Spinal cord (tissue), 10 donors: ENCODE data around the gene JAKMIP1. TPM values are rescaled to one million over a fixed set of nuclear protein-coding genes. Genes with fewer than 3 reads are reported as not detected.
A peak's percentile ranks its signal among the peaks of the same experiment; 100 is the strongest.

Source experiments
- DNase-seq, 6 donors: peaks; one replicate each; pipeline versions ENCODE4 v3.0.0 to v3.0.0-alpha.2; 2013 to 2015; ENCODE audit warnings: low spot score in 6 of 6, low read depth in 4 of 6
- H3K27ac ChIP-seq: one replicate; pipeline ENCODE4 v1.5.1; 2013; ENCODE audit warnings: low read depth, low read length, control low read depth
- H3K27me3 ChIP-seq: one replicate; pipeline ENCODE4 v1.6.1; 2013; ENCODE audit warnings: low read length; ENCODE audit not compliant: control insufficient read depth, insufficient read depth
- H3K36me3 ChIP-seq: one replicate; pipeline ENCODE4 v1.6.1; 2013; ENCODE audit warnings: low read length; ENCODE audit not compliant: control insufficient read depth, insufficient read depth
- H3K4me1 ChIP-seq: one replicate; pipeline ENCODE4 v1.6.1; 2013; ENCODE audit warnings: low read length; ENCODE audit not compliant: control insufficient read depth, insufficient read depth
- H3K4me3 ChIP-seq: one replicate; pipeline ENCODE4 v1.5.1; 2013; ENCODE audit warnings: low read depth, low read length, control low read depth
- H3K9me3 ChIP-seq: one replicate; pipeline ENCODE4 v1.6.1; 2013; ENCODE audit warnings: low read length; ENCODE audit not compliant: control insufficient read depth, insufficient read depth
- WGBS: methylation state at CpG from one replicate; pipeline ENCODE4 v1.1.5; 2013; ENCODE audit warnings: missing lambda C conversion rate; ENCODE audit not compliant: insufficient coverage; 5-methylcytosine and 5-hydroxymethylcytosine counted together
- polyA plus RNA-seq, 2 donors: library from polyadenylated mRNA; unstranded; fragments of 120-200 nt; gene quantifications; one replicate each; pipeline ENCODE4 v1.2.1, GENCODE V29; 2013; ENCODE audit not compliant: insufficient read length in 2 of 2
- total RNA-seq, 2 donors: library from RNA; depleted of rRNA in 1 of 2; stranded (reverse); fragments of 120-200 nt in 1 of 2; fragments of >200 nt in 1 of 2; gene quantifications; one replicate each; pipeline versions ENCODE4 v1.2.3 to v1.2.4, GENCODE V29; 2013 to 2014
- donor health status: healthy.

The JAKMIP1 gene
- total and polyA plus RNA-seq, 4 donors, result 8.2 to 29.7 (median 20.9) TPM

- H3K27me3 ChIP-seq, result no peaks in the 10 kb centered on the region
- 93% methylated on average over 5 of the region's 5 CpGs for WGBS
- peaks cover 13% of the 10 kb centered on the region for H3K4me1 ChIP-seq
- peaks cover 6% of the 10 kb centered on the region for H3K36me3 ChIP-seq
- no peak overlapping the region for H3K4me3 ChIP-seq
- H3K9me3 ChIP-seq, result no peaks in the 10 kb centered on the region
- DNase-seq, result no peak
- H3K27ac ChIP-seq, result no peak overlapping the region
Observed at GRCh38 chr4:6189511-6189910, 10.8 kb downstream of the JAKMIP1 start.

- Histone ChIP-seq H3K36me3 (peaks cover 5% of the 10 kb centered on the region), H3K4me1 (peaks cover 11% of the 10 kb centered on the region), H3K27ac (no peak overlapping the region), H3K27me3 (no peaks in the 10 kb centered on the region), H3K9me3 (no peaks in the 10 kb centered on the region), H3K4me3 (no peak overlapping the region)
- DNase-seq, result peak in 2 of 6 donors; percentile 43 to 65
- WGBS, result 27% methylated on average over 3 of the region's 8 CpGs
Observed at GRCh38 chr4:6188687-6189305, 11.6 kb downstream of the JAKMIP1 start.

GRCh38 chr4:6184169-6184568, 16.2 kb downstream of the JAKMIP1 start:
- no peaks in the 10 kb centered on the region for H3K27me3 ChIP-seq
- H3K4me1 ChIP-seq, result no peaks in the 10 kb centered on the region
- DNase-seq, result no peak
- no CpG with 5 or more reads among the region's 5 CpGs for WGBS
- H3K36me3 ChIP-seq, result peaks cover 3% of the 10 kb centered on the region
- H3K27ac ChIP-seq, result no peak overlapping the region
- no peaks in the 10 kb centered on the region for H3K9me3 ChIP-seq
- no peak overlapping the region for H3K4me3 ChIP-seq

- 95% methylated on average over 3 of the region's 4 CpGs for WGBS
- Histone ChIP-seq H3K4me3 (no peak overlapping the region), H3K9me3 (no peaks in the 10 kb centered on the region), H3K27ac (no peak overlapping the region), H3K36me3 (peaks cover 3% of the 10 kb centered on the region), H3K4me1 (no peaks in the 10 kb centered on the region), H3K27me3 (no peaks in the 10 kb centered on the region)
- no peak for DNase-seq
Observed at GRCh38 chr4:6183740-6184139, 16.6 kb downstream of the JAKMIP1 start.

- Histone ChIP-seq H3K4me1 (no peaks in the 10 kb centered on the region), H3K36me3 (peaks cover 3% of the 10 kb centered on the region), H3K27ac (no peak overlapping the region), H3K4me3 (no peak overlapping the region), H3K9me3 (no peaks in the 10 kb centered on the region), H3K27me3 (no peaks in the 10 kb centered on the region)
- 80% methylated on average over 7 of the region's 12 CpGs for WGBS
- no peak for DNase-seq
Observed at GRCh38 chr4:6182376-6183280, 17.7 kb downstream of the JAKMIP1 start.

- Histone ChIP-seq H3K27me3 (no peaks in the 10 kb centered on the region), H3K4me3 (no peak overlapping the region), H3K27ac (no peak overlapping the region), H3K4me1 (no peaks in the 10 kb centered on the region), H3K36me3 (peaks cover 3% of the 10 kb centered on the region), H3K9me3 (no peaks in the 10 kb centered on the region)
- 49% methylated on average over 4 of the region's 7 CpGs for WGBS
- no peak for DNase-seq
Observed at GRCh38 chr4:6180841-6181631, 19.3 kb downstream of the JAKMIP1 start.

GRCh38 chr4:6179362-6179761, 21.0 kb downstream of the JAKMIP1 start:
- Histone ChIP-seq H3K4me1 (no peaks in the 10 kb centered on the region), H3K9me3 (no peaks in the 10 kb centered on the region), H3K27me3 (no peaks in the 10 kb centered on the region), H3K36me3 (peaks cover 3% of the 10 kb centered on the region), H3K4me3 (no peak overlapping the region), H3K27ac (no peak overlapping the region)
- no peak for DNase-seq
- WGBS, result 100% methylated on average over 1 of the region's 1 CpG

GRCh38 chr4:6178757-6179156, 21.6 kb downstream of the JAKMIP1 start:
- H3K27ac ChIP-seq, result no peak overlapping the region
- H3K36me3 ChIP-seq, result peaks cover 3% of the 10 kb centered on the region
- DNase-seq, result no peak
- H3K4me1 ChIP-seq, result no peaks in the 10 kb centered on the region
- WGBS, result 75% methylated on average over 4 of the region's 4 CpGs
- H3K9me3 ChIP-seq, result no peaks in the 10 kb centered on the region
- H3K27me3 ChIP-seq, result no peaks in the 10 kb centered on the region
- no peak overlapping the region for H3K4me3 ChIP-seq

- Histone ChIP-seq H3K27me3 (no peaks in the 10 kb centered on the region), H3K36me3 (peaks cover under 1% of the 10 kb centered on the region)
- 56% methylated on average over 4 of the region's 9 CpGs for WGBS
Observed at GRCh38 chr4:6177587-6178197, 22.7 kb downstream of the JAKMIP1 start.

More at GRCh38 chr4:6177587-6178197, 22.7 kb downstream of the JAKMIP1 start:
- Histone ChIP-seq H3K27ac (no peak overlapping the region), H3K4me1 (no peaks in the 10 kb centered on the region), H3K4me3 (no peak overlapping the region), H3K9me3 (no peaks in the 10 kb centered on the region)
- DNase-seq, result no peak
